T-helper 2 cell treated with Interferon-gamma antibody and Interleukin-4, amounts not matched to agents 5 μg/mL and 100 μg/mL, for 36 hours (primary cell): ENCODE results near the gene MIDN.
A peak's percentile ranks its signal among the peaks of the same experiment; 100 is the strongest.
"Not testable (repeated sequence)": the region's sequence is repeated elsewhere in the genome, so short reads cannot be mapped to it uniquely, and the experiment has no call there.

Source experiments
- DNase-seq: peaks from one replicate; pipeline ENCODE4 v3.0.0; 2021; ENCODE audit warnings: low spot score
- H3K27ac Mint-ChIP-seq: one replicate; pipeline ENCODE4 v1.8.0; 2021; ENCODE audit warnings: mild to moderate bottlenecking, mixed read lengths
- H3K27me3 Mint-ChIP-seq: one replicate; pipeline ENCODE4 v1.8.0; 2021; ENCODE audit warnings: low read depth, mixed read lengths
- H3K36me3 Mint-ChIP-seq: one replicate; pipeline ENCODE4 v1.8.0; 2021; ENCODE audit warnings: low read depth, mixed read lengths
- H3K4me1 Mint-ChIP-seq: one replicate; pipeline ENCODE4 v1.8.0; 2021; ENCODE audit warnings: low read depth, mixed read lengths
- H3K4me3 Mint-ChIP-seq: one replicate; pipeline ENCODE4 v1.8.0; 2022; ENCODE audit warnings: mild to moderate bottlenecking, moderate library complexity, mixed read lengths
- H3K9me3 Mint-ChIP-seq: one replicate; pipeline ENCODE4 v1.8.0; 2021; ENCODE audit warnings: mixed read lengths

MIDN gene

DNA sequence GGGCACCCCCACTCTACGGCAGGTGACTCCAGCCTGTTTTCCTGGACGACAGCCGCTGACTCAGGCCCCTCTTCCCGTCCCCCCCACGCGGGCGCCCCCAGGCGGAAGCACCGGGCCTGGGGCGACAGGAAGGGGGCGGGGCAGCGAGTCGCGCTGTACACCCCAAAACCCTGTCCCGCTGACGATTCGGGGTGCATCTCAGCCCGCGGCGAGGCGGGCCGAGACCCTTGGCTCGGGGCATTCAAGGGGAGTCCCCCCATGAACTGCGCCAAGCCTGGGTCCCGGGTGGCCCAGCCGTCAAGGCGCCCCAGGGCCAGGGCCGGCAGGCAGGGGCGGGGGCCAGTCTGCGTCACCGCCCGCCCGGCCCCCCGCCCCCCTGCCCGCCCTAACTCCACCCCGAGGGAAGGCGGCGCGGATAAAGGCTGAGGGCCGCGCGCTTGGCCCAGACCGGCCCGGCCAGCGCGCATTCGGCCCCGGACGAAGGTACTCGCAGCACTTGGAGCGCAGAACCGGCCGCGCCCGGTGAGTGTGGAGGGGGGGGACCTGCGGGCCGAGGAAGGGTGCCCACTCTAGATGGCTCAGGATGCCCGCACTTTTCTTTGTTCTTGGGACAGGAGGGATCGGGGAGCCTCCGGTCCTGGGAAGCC is at the start of gene MIDN:
MIDN (plus strand) TSS at position 445 of the 647 bp plus-strand sequence. CDS start 1,714 bp downstream, outside the sequence.
- Mint-ChIP-seq H3K36me3 (peaks cover 17% of the 10 kb centered on the region), H3K4me3 (peak within 1 kb of the TSS; percentile 80), H3K9me3 (no peaks in the 10 kb centered on the region), H3K27ac (peak within 1 kb of the TSS; percentile 89), H3K4me1 (peaks cover 9% of the 10 kb centered on the region), H3K27me3 (no peaks in the 10 kb centered on the region)
- DNase-seq: peak; percentile 82

DNA sequence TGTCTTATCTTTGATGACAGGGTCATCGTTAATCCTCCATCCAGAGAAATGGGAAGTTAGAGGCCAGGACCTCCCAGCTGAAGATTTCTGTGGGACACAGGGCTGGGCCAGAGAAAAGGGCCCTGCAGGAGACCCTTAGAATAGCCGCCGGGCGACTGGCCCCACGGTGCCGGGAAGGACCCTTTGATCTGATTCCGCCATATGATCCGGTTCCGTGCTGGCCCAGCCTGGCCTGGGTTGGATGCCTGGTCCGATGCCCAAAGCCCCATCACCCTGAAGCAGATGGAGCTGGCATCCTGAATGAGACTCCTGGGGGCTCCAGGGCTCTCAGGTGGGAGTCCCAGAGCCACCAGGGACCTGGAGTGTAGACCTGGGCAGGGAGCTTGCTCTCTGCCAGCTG is 48.9 kb upstream of the MIDN start:
- no peak for DNase-seq
- Mint-ChIP-seq H3K9me3 (no peaks in the 10 kb centered on the region), H3K27me3 (no peaks in the 10 kb centered on the region), H3K36me3 (no peaks in the 10 kb centered on the region), H3K4me3 (no peak overlapping the region), H3K4me1 (peaks cover 13% of the 10 kb centered on the region), H3K27ac (no peak overlapping the region)

DNA sequence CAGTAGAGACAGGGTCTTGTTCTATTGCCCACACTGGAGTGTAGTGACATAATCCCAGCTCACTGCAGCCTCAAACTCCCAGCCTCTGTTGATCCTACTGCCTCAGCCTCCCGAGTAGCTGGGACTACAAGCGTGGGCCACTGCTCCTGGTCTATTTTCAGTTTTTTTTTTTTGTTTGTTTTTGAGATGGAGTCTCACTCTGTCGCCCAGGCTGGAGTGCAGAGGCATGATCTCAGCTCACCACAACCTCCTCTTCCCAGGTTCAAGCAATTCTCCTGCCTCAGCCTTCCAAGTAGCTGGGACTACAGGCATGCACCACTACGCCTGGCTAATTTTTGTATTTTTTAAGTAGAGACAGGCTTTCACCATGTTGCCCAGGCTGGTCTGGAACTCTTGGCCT is 47.8 kb upstream of the MIDN start:
- H3K27me3 Mint-ChIP-seq, H3K27ac Mint-ChIP-seq, H3K36me3 Mint-ChIP-seq, H3K4me3 Mint-ChIP-seq, DNase-seq, H3K9me3 Mint-ChIP-seq: not testable (repeated sequence)
- H3K4me1 Mint-ChIP-seq: peaks cover 13% of the 10 kb centered on the region

DNA sequence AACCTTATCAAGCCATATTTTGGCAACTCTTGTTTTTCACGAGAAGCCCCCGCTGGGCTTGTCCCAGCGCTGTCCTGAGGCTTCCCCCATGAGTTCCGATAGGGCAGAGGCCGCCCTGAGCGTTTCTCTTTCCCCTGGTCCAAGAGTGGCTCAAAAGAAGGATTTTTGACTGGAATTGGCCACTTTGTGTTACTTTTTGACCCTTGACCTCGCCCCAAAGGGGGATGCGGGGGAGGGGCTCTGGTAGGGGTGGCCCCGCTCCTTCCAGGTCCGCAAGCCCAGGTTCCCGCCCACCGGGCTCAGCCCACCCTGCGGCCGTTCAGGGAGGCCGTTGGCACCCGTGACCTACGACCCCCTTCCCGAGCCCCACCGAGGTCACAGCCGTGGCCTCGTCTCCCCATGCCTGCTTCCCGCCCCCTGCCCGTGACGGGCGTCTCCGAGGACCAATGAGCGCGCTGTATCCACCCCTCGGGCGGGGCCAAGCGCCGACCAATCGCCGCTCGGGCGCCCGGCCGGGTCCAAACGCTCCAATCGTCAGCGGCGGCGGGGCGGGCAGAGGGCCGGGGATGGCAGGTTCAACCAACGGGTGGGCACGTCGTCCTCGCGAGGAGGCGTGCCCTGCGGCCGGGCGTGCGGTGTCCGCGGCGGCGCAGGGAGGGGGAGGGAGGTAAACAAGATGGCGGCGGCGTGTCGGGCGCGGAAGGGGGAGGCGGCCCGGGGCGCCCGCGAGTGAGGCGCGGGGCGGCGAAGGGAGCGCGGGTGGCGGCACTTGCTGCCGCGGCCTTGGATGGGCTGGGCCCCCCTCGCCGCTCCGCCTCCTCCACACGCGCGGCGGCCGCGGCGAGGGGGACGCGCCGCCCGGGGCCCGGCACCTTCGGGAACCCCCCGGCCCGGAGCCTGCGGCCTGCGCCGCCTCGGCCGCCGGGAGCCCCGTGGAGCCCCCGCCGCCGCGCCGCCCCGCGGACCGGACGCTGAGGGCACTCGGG is 43.0 kb upstream of the MIDN start, which contains the start of gene STK11:
STK11 (plus strand) TSS at position 665 of the 986 bp plus-strand sequence. CDS start 1,136 bp downstream, outside the sequence.
- H3K27ac Mint-ChIP-seq: peak within 1 kb of the TSS; percentile 83
- peak within 1 kb of the TSS; percentile 93 for H3K4me3 Mint-ChIP-seq
- DNase-seq: peak; percentile 100
- no peaks in the 10 kb centered on the region for H3K27me3 Mint-ChIP-seq
- no peaks in the 10 kb centered on the region for H3K9me3 Mint-ChIP-seq
- H3K36me3 Mint-ChIP-seq: peaks cover 18% of the 10 kb centered on the region
- peaks cover 29% of the 10 kb centered on the region for H3K4me1 Mint-ChIP-seq

DNA sequence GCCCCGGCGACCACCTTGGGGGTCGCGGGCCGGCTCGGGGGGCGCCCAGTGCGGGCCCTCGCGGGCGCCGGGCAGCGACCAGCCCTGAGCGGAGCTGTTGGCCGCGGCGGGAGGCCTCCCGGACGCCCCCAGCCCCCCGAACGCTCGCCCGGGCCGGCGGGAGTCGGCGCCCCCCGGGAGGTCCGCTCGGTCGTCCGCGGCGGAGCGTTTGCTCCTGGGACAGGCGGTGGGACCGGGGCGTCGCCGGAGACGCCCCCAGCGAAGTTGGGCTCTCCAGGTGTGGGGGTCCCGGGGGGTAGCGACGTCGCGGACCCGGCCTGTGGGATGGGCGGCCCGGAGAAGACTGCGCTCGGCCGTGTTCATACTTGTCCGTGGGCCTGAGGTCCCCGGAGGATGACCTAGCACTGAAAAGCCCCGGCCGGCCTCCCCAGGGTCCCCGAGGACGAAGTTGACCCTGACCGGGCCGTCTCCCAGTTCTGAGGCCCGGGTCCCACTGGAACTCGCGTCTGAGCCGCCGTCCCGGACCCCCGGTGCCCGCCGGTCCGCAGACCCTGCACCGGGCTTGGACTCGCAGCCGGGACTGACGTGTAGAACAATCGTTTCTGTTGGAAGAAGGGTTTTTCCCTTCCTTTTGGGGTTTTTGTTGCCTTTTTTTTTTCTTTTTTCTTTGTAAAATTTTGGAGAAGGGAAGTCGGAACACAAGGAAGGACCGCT is 42.1 kb upstream of the MIDN start:
- DNase-seq: no peak
- H3K4me3 Mint-ChIP-seq: peak overlapping the region; percentile 93
- peak overlapping the region; percentile 83 for H3K27ac Mint-ChIP-seq
- no peaks in the 10 kb centered on the region for H3K27me3 Mint-ChIP-seq
- H3K4me1 Mint-ChIP-seq: peaks cover 31% of the 10 kb centered on the region
- peaks cover 18% of the 10 kb centered on the region for H3K36me3 Mint-ChIP-seq
- H3K9me3 Mint-ChIP-seq: no peaks in the 10 kb centered on the region

DNA sequence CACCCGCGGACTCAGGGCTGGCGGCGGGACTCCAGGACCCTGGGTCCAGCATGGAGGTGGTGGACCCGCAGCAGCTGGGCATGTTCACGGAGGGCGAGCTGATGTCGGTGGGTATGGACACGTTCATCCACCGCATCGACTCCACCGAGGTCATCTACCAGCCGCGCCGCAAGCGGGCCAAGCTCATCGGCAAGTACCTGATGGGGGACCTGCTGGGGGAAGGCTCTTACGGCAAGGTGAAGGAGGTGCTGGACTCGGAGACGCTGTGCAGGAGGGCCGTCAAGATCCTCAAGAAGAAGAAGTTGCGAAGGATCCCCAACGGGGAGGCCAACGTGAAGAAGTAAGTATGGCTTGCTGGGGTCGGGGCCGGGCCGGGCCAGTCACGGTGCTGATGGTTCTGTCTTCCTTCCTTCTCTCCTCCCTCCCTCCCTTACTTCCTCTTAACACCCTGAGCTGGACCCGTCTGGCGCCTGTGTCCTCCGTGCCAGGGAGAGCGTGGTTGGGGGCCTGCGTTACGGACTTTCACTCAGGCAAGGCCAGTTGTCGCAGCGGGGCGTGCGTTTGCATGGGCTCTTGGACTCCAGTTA is 41.4 kb upstream of the MIDN start:
- H3K9me3 Mint-ChIP-seq: no peaks in the 10 kb centered on the region
- peak; percentile 25 for DNase-seq
- peak overlapping the region; percentile 93 for H3K4me3 Mint-ChIP-seq
- no peaks in the 10 kb centered on the region for H3K27me3 Mint-ChIP-seq
- peaks cover 22% of the 10 kb centered on the region for H3K36me3 Mint-ChIP-seq
- peaks cover 35% of the 10 kb centered on the region for H3K4me1 Mint-ChIP-seq
- H3K27ac Mint-ChIP-seq: peak overlapping the region; percentile 83

DNA sequence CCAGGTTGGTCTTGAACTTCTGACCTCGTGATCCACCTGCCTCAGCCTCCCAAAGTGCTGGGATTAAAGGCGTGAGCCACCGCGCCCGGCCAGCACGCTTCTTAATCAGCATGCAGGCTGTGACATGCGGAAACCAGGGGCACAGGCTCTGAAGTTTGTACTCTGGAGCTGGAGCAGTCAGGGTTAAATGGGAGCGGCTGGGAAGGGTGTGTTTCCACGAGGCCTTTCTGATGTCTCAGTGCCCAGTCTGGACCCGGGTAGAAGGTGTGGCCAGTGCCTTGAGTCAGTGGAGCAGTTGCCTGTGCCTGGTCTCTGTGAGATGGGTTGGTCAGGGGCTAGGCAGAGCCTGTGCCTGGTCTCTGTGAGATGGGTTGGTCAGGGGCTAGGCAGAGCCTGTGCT is 39.6 kb upstream of the MIDN start:
- H3K4me1 Mint-ChIP-seq: peaks cover 35% of the 10 kb centered on the region
- peaks cover 27% of the 10 kb centered on the region for H3K36me3 Mint-ChIP-seq
- H3K27ac Mint-ChIP-seq, DNase-seq, H3K27me3 Mint-ChIP-seq, H3K9me3 Mint-ChIP-seq: not testable (repeated sequence)
- H3K4me3 Mint-ChIP-seq: peak overlapping the region; percentile 38

DNA sequence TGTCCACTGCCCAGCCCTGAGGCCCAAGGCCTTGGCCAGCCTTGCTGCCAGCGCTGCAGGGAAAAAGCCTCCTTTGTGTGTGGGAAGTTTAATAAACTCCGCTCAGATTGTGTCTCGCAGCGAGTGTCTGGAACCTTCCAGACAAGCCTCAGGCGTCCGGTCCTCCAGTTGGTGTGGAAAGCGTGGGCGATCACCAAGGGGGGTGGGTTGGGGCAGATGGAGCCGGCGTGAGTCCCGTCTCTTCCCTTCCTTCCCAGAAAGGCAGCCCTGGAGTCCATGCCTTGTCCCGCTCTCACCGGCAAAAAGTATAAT is 38.2 kb upstream of the MIDN start:
- Mint-ChIP-seq H3K36me3 (peaks cover 30% of the 10 kb centered on the region), H3K27me3 (no peaks in the 10 kb centered on the region), H3K27ac (peak overlapping the region; percentile 20), H3K4me1 (peaks cover 36% of the 10 kb centered on the region), H3K4me3 (no peak overlapping the region), H3K9me3 (no peaks in the 10 kb centered on the region)
- DNase-seq: no peak

DNA sequence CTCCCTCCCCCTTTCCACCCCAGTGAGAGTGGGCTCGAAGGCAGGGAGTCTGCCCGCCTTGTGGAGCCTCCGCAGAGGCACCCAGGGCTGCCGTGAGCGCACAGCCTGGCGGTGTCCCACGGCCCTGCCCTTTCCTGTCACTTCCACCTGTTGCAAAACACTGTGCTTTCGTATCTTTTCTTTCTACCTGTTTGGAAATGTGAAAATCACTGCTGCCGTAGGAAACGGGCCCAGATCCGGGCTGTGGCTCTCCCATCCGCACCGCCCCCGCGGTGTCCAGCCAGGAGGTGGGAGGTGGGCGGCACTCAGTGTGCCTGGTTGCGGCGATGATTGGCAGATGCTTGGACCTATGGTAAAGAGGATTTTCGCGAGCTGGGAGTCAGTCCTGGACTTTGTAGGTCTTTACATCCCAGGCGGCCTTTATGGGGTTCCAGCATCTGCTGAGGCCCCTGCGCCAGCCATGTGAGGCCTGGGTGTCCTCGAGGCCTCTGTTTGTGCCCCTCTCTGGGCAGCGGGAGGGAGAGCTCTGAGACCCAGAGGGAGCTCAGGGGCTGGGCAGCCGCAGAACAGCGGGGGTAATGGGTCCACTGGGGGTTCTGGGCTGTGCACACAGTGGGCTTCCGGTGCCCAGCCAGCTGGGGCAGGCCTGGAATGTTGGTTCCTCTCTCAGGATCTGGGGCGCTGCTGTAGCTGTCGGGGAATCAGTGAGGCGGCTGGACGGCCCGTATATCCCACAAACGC is 36.7 kb upstream of the MIDN start:
- H3K27ac Mint-ChIP-seq: peak overlapping the region; percentile 41
- no peaks in the 10 kb centered on the region for H3K9me3 Mint-ChIP-seq
- peaks cover 37% of the 10 kb centered on the region for H3K4me1 Mint-ChIP-seq
- peaks cover 29% of the 10 kb centered on the region for H3K36me3 Mint-ChIP-seq
- peak overlapping the region; percentile 46 for H3K4me3 Mint-ChIP-seq
- H3K27me3 Mint-ChIP-seq: no peaks in the 10 kb centered on the region
- no peak for DNase-seq

DNA sequence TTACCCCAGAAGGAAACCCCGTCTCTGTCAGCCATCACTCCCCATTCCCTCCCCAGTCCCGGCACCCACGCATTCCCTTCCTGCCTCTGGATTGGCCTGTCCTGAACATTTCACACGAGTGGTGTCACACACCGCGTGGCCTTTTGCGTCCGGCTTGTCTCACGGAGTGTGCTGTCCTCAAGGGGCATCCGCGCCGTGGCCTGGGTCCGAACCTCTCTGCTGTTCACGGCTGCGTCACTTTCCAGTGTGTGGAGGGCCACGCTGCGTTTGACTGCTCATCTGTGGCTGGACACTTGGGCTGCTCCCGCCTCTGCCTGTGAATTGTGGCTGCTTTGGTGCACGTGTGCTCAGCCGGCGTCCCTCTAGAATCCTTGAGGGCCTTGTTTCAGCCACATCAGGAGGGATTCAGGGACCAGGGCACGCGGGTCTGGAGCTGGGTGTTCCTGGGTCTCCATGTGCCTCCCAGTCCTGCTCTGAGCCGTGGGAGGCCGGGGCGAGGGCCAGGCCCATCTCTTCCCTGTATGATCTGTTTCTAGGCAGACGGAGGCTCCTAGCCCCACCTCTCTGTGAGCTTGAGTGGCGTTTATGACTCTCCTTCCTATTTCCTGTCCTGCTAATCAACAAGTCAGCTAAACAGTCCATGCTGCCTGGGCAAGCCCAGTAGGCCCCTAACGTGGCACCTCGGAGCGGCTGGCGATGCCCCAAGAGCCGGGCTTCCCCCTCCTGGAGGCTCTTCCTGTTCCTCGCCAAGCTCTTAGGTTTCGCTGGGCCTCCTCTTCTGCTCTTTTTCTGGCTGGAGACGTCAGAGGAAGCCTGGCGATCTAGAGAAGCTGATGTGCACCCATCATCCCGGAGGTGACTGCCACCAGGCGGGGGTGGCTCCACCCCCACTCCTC is 34.7 kb upstream of the MIDN start:
- H3K9me3 Mint-ChIP-seq: no peaks in the 10 kb centered on the region
- peaks cover 15% of the 10 kb centered on the region for H3K36me3 Mint-ChIP-seq
- peak; percentile 59 for DNase-seq
- peak overlapping the region; percentile 83 for H3K4me3 Mint-ChIP-seq
- H3K27me3 Mint-ChIP-seq: no peaks in the 10 kb centered on the region
- peak overlapping the region; percentile 96 for H3K27ac Mint-ChIP-seq
- H3K4me1 Mint-ChIP-seq: peaks cover 28% of the 10 kb centered on the region

DNA sequence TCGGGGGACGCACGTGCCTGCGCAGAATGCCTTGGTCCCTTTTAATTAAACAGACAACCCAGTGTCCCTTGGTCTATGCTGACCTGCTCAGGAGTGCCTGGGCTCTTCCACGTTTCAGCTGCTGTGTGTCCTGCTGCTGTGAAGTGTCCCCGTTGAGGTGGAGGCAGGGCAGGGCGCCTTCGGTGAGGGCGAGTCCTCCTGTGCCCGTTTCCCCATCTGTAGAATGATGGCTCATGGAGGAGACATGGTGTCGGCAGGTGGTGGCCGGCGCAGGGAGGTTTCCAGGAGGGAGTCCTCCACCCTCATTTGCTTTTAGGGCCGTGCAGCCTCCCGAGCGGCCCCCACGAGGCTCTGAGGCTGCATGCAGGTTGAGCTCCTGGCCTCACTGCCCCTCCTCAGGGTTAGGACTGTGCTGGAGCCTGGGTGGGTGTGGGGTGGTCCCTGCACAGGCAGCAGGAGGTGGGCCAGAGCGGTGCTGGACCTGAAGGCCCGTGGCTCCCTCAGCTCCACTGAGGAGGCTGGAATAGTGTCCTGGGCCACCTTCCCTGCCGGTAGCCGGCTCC is 34.0 kb upstream of the MIDN start:
- DNase-seq: no peak
- H3K9me3 Mint-ChIP-seq: no peaks in the 10 kb centered on the region
- no peaks in the 10 kb centered on the region for H3K27me3 Mint-ChIP-seq
- H3K36me3 Mint-ChIP-seq: peaks cover 15% of the 10 kb centered on the region
- peaks cover 28% of the 10 kb centered on the region for H3K4me1 Mint-ChIP-seq
- H3K27ac Mint-ChIP-seq: peak overlapping the region; percentile 96
- peak overlapping the region; percentile 83 for H3K4me3 Mint-ChIP-seq
